Stomach (tissue), 4 donors: Measurements from ENCODE around the gene RPTOR.

ENCODE experiments used
- CTCF ChIP-seq, 7 experiments: fragments of 450-650 bp in 4 of 7; fragments of 200-600 bp in 3 of 7; sonication (generic) in 3 of 7; IDR thresholded peaks; one replicate each; pipeline ENCODE4 v1.5.1; 2016 to 2019; ENCODE audit warnings: antibody characterized with exemption in 7 of 7, control low read depth in 2 of 7, mild to moderate bottlenecking in 1 of 7
- POLR2A ChIP-seq, 4 donors: fragments of 450-650 bp; IDR thresholded peaks; one replicate each; pipeline ENCODE4 v1.6.1; 2016; ENCODE audit warnings: antibody characterized with exemption in 4 of 4, control low read depth in 2 of 4, mild to moderate bottlenecking in 1 of 4, moderate library complexity in 1 of 4
- POLR2AphosphoS5 ChIP-seq, 3 donors: sonication (generic); formaldehyde crosslinking; IDR thresholded peaks; one replicate each; pipeline ENCODE4 v1.6.1; 2016; ENCODE audit warnings: antibody characterized with exemption in 3 of 3

- no peak for TF ChIP-seq CTCF (IDR thresholded peaks at IDR 0.05)
- no peak for TF ChIP-seq POLR2AphosphoS5 (IDR thresholded peaks at IDR 0.05)
- no peak for TF ChIP-seq POLR2A (IDR thresholded peaks at IDR 0.05)
Measured at GRCh38 chr17:80862481-80862961, 317.9 kb downstream of the RPTOR start.
